ENCODE measurements around the gene TSPYL2.

Gene TSPYL2

GRCh38 chrX:53089925-53090324 lies 7.8 kb downstream of the TSPYL2 start:
- no peak overlapping the region for H3K4me3 ChIP-seq (ENCODE audit: extremely low read depth, insufficient read depth, low read length, poor library complexity, severe bottlenecking)
- peaks cover 12% of the 10 kb centered on the region for H3K36me3 ChIP-seq (ENCODE audit: control insufficient read depth, insufficient read depth, low read length)
- H3K27ac ChIP-seq (ENCODE audit: low read depth, low read length, severe bottlenecking): no peak overlapping the region
- H3K9me3 ChIP-seq (ENCODE audit: control insufficient read depth, low read length): no peaks in the 10 kb centered on the region
- no CpG with 5 or more reads among the region's 2 CpGs for WGBS, 2 experiments (ENCODE audit: insufficient coverage in 2 of 2)
- H3K4me1 ChIP-seq (ENCODE audit: control insufficient read depth, insufficient read depth, low read length, poor library complexity, severe bottlenecking): no peaks in the 10 kb centered on the region

- H3K4me1 ChIP-seq (ENCODE audit: control insufficient read depth, insufficient read depth, low read length, poor library complexity, severe bottlenecking): no peaks in the 10 kb centered on the region
- no peaks in the 10 kb centered on the region for H3K9me3 ChIP-seq (ENCODE audit: control insufficient read depth, low read length)
- no peak overlapping the region for H3K4me3 ChIP-seq (ENCODE audit: extremely low read depth, insufficient read depth, low read length, poor library complexity, severe bottlenecking)
- no peak overlapping the region for H3K27ac ChIP-seq (ENCODE audit: low read depth, low read length, severe bottlenecking)
- no CpG with 5 or more reads among the region's 2 CpGs for whole genome bisulfite sequencing, 2 experiments (ENCODE audit: insufficient coverage in 2 of 2)
- no peaks in the 10 kb centered on the region for H3K36me3 ChIP-seq (ENCODE audit: control insufficient read depth, insufficient read depth, low read length)
These were observed 9.2 kb downstream of the TSPYL2 start for GRCh38 chrX:53091354-53091753.

- Histone ChIP-seq H3K4me3 (ENCODE audit: extremely low read depth, insufficient read depth, low read length, poor library complexity, severe bottlenecking) (peak overlapping the region; percentile 48), H3K36me3 (ENCODE audit: control insufficient read depth, insufficient read depth, low read length) (no peaks in the 10 kb centered on the region), H3K27ac (ENCODE audit: low read depth, low read length, severe bottlenecking) (peak overlapping the region; percentile 95), H3K9me3 (ENCODE audit: control insufficient read depth, low read length) (no peaks in the 10 kb centered on the region), H3K4me1 (ENCODE audit: control insufficient read depth, insufficient read depth, low read length, poor library complexity, severe bottlenecking) (no peaks in the 10 kb centered on the region)
- 0% methylated on average over 1 of the region's 16 CpGs; no CpG with 5 or more reads in 1 of the 2 experiments for WGBS, 2 experiments (ENCODE audit: insufficient coverage in 2 of 2)
These were observed 11.0 kb downstream of the TSPYL2 start for GRCh38 chrX:53093177-53093655.

GRCh38 chrX:53093748-53094581 lies 11.8 kb downstream of the TSPYL2 start, which contains the start of gene KANTR:
Gene KANTR, plus strand, starts transcription at chrX:53094142. Its CDS starts 30,131 bp downstream, at chrX:53124273.
- Histone ChIP-seq H3K36me3 (ENCODE audit: control insufficient read depth, insufficient read depth, low read length) (peaks cover under 1% of the 10 kb centered on the region), H3K4me3 (ENCODE audit: extremely low read depth, insufficient read depth, low read length, poor library complexity, severe bottlenecking) (peak within 1 kb of the TSS; percentile 48), H3K27ac (ENCODE audit: low read depth, low read length, severe bottlenecking) (peak within 1 kb of the TSS; percentile 95), H3K9me3 (ENCODE audit: control insufficient read depth, low read length) (no peaks in the 10 kb centered on the region), H3K4me1 (ENCODE audit: control insufficient read depth, insufficient read depth, low read length, poor library complexity, severe bottlenecking) (no peaks in the 10 kb centered on the region)
- WGBS, 2 experiments (ENCODE audit: insufficient coverage in 2 of 2): 1% methylated on average over 18 to 32 of the region's 67 CpGs

- no peak overlapping the region for H3K27ac ChIP-seq (ENCODE audit: low read depth, low read length, severe bottlenecking)
- H3K4me1 ChIP-seq (ENCODE audit: control insufficient read depth, insufficient read depth, low read length, poor library complexity, severe bottlenecking): no peaks in the 10 kb centered on the region
- peaks cover 3% of the 10 kb centered on the region for H3K36me3 ChIP-seq (ENCODE audit: control insufficient read depth, insufficient read depth, low read length)
- H3K4me3 ChIP-seq (ENCODE audit: extremely low read depth, insufficient read depth, low read length, poor library complexity, severe bottlenecking): peak overlapping the region; percentile 48
- H3K9me3 ChIP-seq (ENCODE audit: control insufficient read depth, low read length): no peaks in the 10 kb centered on the region
- no CpG with 5 or more reads among the region's 5 CpGs for WGBS, 2 experiments (ENCODE audit: insufficient coverage in 2 of 2)
These were observed 12.4 kb downstream of the TSPYL2 start for GRCh38 chrX:53094582-53094905.

- Histone ChIP-seq H3K27ac (ENCODE audit: low read depth, low read length, severe bottlenecking) (no peak overlapping the region), H3K4me3 (ENCODE audit: extremely low read depth, insufficient read depth, low read length, poor library complexity, severe bottlenecking) (no peak overlapping the region), H3K4me1 (ENCODE audit: control insufficient read depth, insufficient read depth, low read length, poor library complexity, severe bottlenecking) (no peaks in the 10 kb centered on the region), H3K36me3 (ENCODE audit: control insufficient read depth, insufficient read depth, low read length) (peaks cover 3% of the 10 kb centered on the region), H3K9me3 (ENCODE audit: control insufficient read depth, low read length) (no peaks in the 10 kb centered on the region)
- WGBS, 2 experiments (ENCODE audit: insufficient coverage in 2 of 2): 100% methylated on average over 2 of the region's 3 CpGs; no CpG with 5 or more reads in 1 of the 2 experiments
These were observed 13.6 kb downstream of the TSPYL2 start for GRCh38 chrX:53095796-53096195.

- Histone ChIP-seq H3K9me3 (ENCODE audit: control insufficient read depth, low read length) (no peaks in the 10 kb centered on the region), H3K36me3 (ENCODE audit: control insufficient read depth, insufficient read depth, low read length) (no peaks in the 10 kb centered on the region), H3K27ac (ENCODE audit: low read depth, low read length, severe bottlenecking) (no peak overlapping the region), H3K4me3 (ENCODE audit: extremely low read depth, insufficient read depth, low read length, poor library complexity, severe bottlenecking) (no peak overlapping the region), H3K4me1 (ENCODE audit: control insufficient read depth, insufficient read depth, low read length, poor library complexity, severe bottlenecking) (no peaks in the 10 kb centered on the region)
- WGBS, 2 experiments (ENCODE audit: insufficient coverage in 2 of 2): 97 to 100% methylated on average over 1 to 4 of the region's 6 CpGs
These were observed 32.8 kb downstream of the TSPYL2 start for GRCh38 chrX:53114864-53115549.

- Histone ChIP-seq H3K9me3 (ENCODE audit: control insufficient read depth, low read length) (no peaks in the 10 kb centered on the region), H3K4me1 (ENCODE audit: control insufficient read depth, insufficient read depth, low read length, poor library complexity, severe bottlenecking) (no peaks in the 10 kb centered on the region)
- 100% methylated on average over 1 of the region's 2 CpGs; no CpG with 5 or more reads in 1 of the 2 experiments for WGBS, 2 experiments (ENCODE audit: insufficient coverage in 2 of 2)
These were observed 33.3 kb downstream of the TSPYL2 start for GRCh38 chrX:53115550-53115874.

GRCh38 chrX:53116101-53116500 lies 33.9 kb downstream of the TSPYL2 start:
- no peaks in the 10 kb centered on the region for H3K4me1 ChIP-seq (ENCODE audit: control insufficient read depth, insufficient read depth, low read length, poor library complexity, severe bottlenecking)
- no peaks in the 10 kb centered on the region for H3K9me3 ChIP-seq (ENCODE audit: control insufficient read depth, low read length)
- WGBS, 2 experiments (ENCODE audit: insufficient coverage in 2 of 2): 80 to 90% methylated on average over 1 to 2 of the region's 3 CpGs
- no peak overlapping the region for H3K4me3 ChIP-seq (ENCODE audit: extremely low read depth, insufficient read depth, low read length, poor library complexity, severe bottlenecking)
- no peak overlapping the region for H3K27ac ChIP-seq (ENCODE audit: low read depth, low read length, severe bottlenecking)
- H3K36me3 ChIP-seq (ENCODE audit: control insufficient read depth, insufficient read depth, low read length): no peaks in the 10 kb centered on the region

More at GRCh38 chrX:53115550-53115874, 33.3 kb downstream of the TSPYL2 start:
- Histone ChIP-seq H3K27ac (ENCODE audit: low read depth, low read length, severe bottlenecking) (no peak overlapping the region), H3K4me3 (ENCODE audit: extremely low read depth, insufficient read depth, low read length, poor library complexity, severe bottlenecking) (no peak overlapping the region), H3K36me3 (ENCODE audit: control insufficient read depth, insufficient read depth, low read length) (no peaks in the 10 kb centered on the region)

- Histone ChIP-seq H3K4me3 (ENCODE audit: extremely low read depth, insufficient read depth, low read length, poor library complexity, severe bottlenecking) (no peak overlapping the region), H3K9me3 (ENCODE audit: control insufficient read depth, low read length) (no peaks in the 10 kb centered on the region), H3K27ac (ENCODE audit: low read depth, low read length, severe bottlenecking) (no peak overlapping the region), H3K4me1 (ENCODE audit: control insufficient read depth, insufficient read depth, low read length, poor library complexity, severe bottlenecking) (no peaks in the 10 kb centered on the region), H3K36me3 (ENCODE audit: control insufficient read depth, insufficient read depth, low read length) (no peaks in the 10 kb centered on the region)
- WGBS, 2 experiments (ENCODE audit: insufficient coverage in 2 of 2): no CpG with 5 or more reads among the region's 1 CpG
These were observed 39.8 kb downstream of the TSPYL2 start for GRCh38 chrX:53122013-53122412.

GRCh38 chrX:53125506-53125905 lies 43.3 kb downstream of the TSPYL2 start:
- H3K9me3 ChIP-seq (ENCODE audit: control insufficient read depth, low read length): no peaks in the 10 kb centered on the region
- no peak overlapping the region for H3K4me3 ChIP-seq (ENCODE audit: extremely low read depth, insufficient read depth, low read length, poor library complexity, severe bottlenecking)
- no peaks in the 10 kb centered on the region for H3K4me1 ChIP-seq (ENCODE audit: control insufficient read depth, insufficient read depth, low read length, poor library complexity, severe bottlenecking)
- no peaks in the 10 kb centered on the region for H3K36me3 ChIP-seq (ENCODE audit: control insufficient read depth, insufficient read depth, low read length)
- H3K27ac ChIP-seq (ENCODE audit: low read depth, low read length, severe bottlenecking): no peak overlapping the region
